H1 (cell line): Measurements from ENCODE around the gene NKAIN1. TPM values are rescaled to one million over a fixed set of nuclear protein-coding genes. Genes with fewer than 3 reads are reported as not detected.

ENCODE experiments used
- CTCF ChIA-PET: fragments of 300-600 bp; sonication (Branson Sonifier 250); formaldehyde crosslinking; loops from one replicate; lab custom pipeline; 2021; ENCODE audit not compliant: partially characterized antibody; lab: Charles Lee
- POLR2A ChIA-PET: fragments of 300-600 bp; sonication (Branson Sonifier 250); formaldehyde crosslinking; loops from one replicate; lab custom pipeline; 2021; ENCODE audit warnings: inconsistent platforms; ENCODE audit not compliant: partially characterized antibody; lab: Charles Lee
- DNase-seq, 2 experiments: peaks; one replicate each; pipeline versions ENCODE4 v3.0.0 to v3.0.0-alpha.2; 2010 to 2022; ENCODE audit warnings: low spot score in 2 of 2, low read depth in 1 of 2, mixed read lengths in 1 of 2
- FAIRE-seq: peaks from 2 replicates; lab custom pipeline; 2011; peaks lifted over from hg19 to GRCh38; lab: Jason Lieb, UNC
- H2AFZ ChIP-seq: 2 replicates; pipeline ENCODE4 v1.8.1; 2012; ENCODE audit warnings: low read length, inconsistent platforms
- H2AK5ac ChIP-seq: 2 replicates; pipeline ENCODE4 v1.6.1; 2013; ENCODE audit warnings: low read depth, low read length
- H2BK120ac ChIP-seq: replicated peaks from 2 replicates; pipeline ENCODE3; 2013; ENCODE audit warnings: low read depth, low read length, inconsistent platforms
- H2BK12ac ChIP-seq: 2 replicates; pipeline ENCODE4 v1.6.1; 2013; ENCODE audit warnings: low read depth, low read length
- H2BK15ac ChIP-seq: 2 replicates; pipeline ENCODE4 v1.6.1; 2013; ENCODE audit warnings: low read length
- H2BK20ac ChIP-seq: 2 replicates; pipeline ENCODE4 v1.6.1; 2013; ENCODE audit warnings: low read length
- H2BK5ac ChIP-seq: 2 replicates; pipeline ENCODE4 v1.6.1; 2013; ENCODE audit warnings: low read depth, low read length
- H3K14ac ChIP-seq: 2 replicates; pipeline ENCODE4 v1.6.1; 2013; ENCODE audit warnings: inconsistent platforms; ENCODE audit not compliant: insufficient read length
- H3K18ac ChIP-seq: 2 replicates; pipeline ENCODE4 v1.6.1; 2013; ENCODE audit warnings: low read length; ENCODE audit errors: extremely low read depth
- H3K23ac ChIP-seq: 2 replicates; pipeline ENCODE4 v1.6.1; 2013; ENCODE audit warnings: inconsistent platforms; ENCODE audit not compliant: insufficient read length
- H3K23me2 ChIP-seq: 2 replicates; pipeline ENCODE4 v1.6.1; 2013; ENCODE audit warnings: low read depth, low read length
- H3K27ac ChIP-seq: 2 replicates; pipeline ENCODE4 v1.6.1; 2011; ENCODE audit warnings: low read depth, low read length, inconsistent platforms
- H3K27me3 ChIP-seq, 4 experiments: replicated peaks in 1 of 4; 1 replicate in 1 of 4; 2 replicates in 3 of 4; pipeline versions ENCODE4 v1.6.1 to v1.8.1; 2011 to 2013; ENCODE audit warnings: low read length in 3 of 4, mild to moderate bottlenecking in 3 of 4, inconsistent platforms in 2 of 4, mixed read lengths in 2 of 4, moderate library complexity in 1 of 4; ENCODE audit not compliant: control insufficient read depth in 3 of 4, insufficient read depth in 3 of 4; ENCODE audit errors: extremely low read depth in 1 of 4
- H3K36me3 ChIP-seq, 4 experiments: 2 replicates each; pipeline versions ENCODE4 v1.6.1 to v1.8.1; 2011 to 2013; ENCODE audit warnings: mild to moderate bottlenecking in 4 of 4, low read length in 3 of 4, moderate library complexity in 2 of 4, control low read depth in 1 of 4, inconsistent platforms in 1 of 4; ENCODE audit not compliant: insufficient read depth in 4 of 4, control insufficient read depth in 2 of 4
- H3K4ac ChIP-seq: replicated peaks from 2 replicates; pipeline ENCODE3; 2013; ENCODE audit warnings: low read length, low read depth, mixed read lengths, inconsistent platforms; ENCODE audit not compliant: insufficient read length
- H3K4me1 ChIP-seq, 4 experiments: replicated peaks in 1 of 4; 1 replicate in 1 of 4; 2 replicates in 3 of 4; pipeline versions ENCODE4 v1.6.1 to v1.8.1; 2011 to 2013; ENCODE audit warnings: low read length in 3 of 4, inconsistent platforms in 2 of 4, mixed read lengths in 1 of 4; ENCODE audit not compliant: insufficient read depth in 4 of 4, control insufficient read depth in 3 of 4
- H3K4me2 ChIP-seq, 2 experiments: 2 replicates each; pipeline versions ENCODE4 v1.6.1 to v1.8.1; 2011 to 2013; ENCODE audit warnings: low read depth in 2 of 2, low read length in 2 of 2, control low read depth in 1 of 2, inconsistent platforms in 1 of 2, mild to moderate bottlenecking in 1 of 2; ENCODE audit not compliant: insufficient read depth in 1 of 2
- H3K4me3 ChIP-seq, 4 experiments: fragments of 200-600, 300-600 bp in 1 of 4; sonication (generic), shearing (Covaris generic), sonication (Bioruptor Twin) in 1 of 4; 2 replicates each; pipeline versions ENCODE4 v1.5.1 to v1.8.1; 2011 to 2016; ENCODE audit warnings: low read length in 4 of 4, low read depth in 3 of 4, control low read depth in 2 of 4, inconsistent platforms in 2 of 4, mild to moderate bottlenecking in 2 of 4, mixed read lengths in 1 of 4, moderate library complexity in 1 of 4; ENCODE audit not compliant: insufficient read depth in 2 of 4; ENCODE audit errors: extremely low read depth in 1 of 4
- H3K56ac ChIP-seq: replicated peaks from 2 replicates; pipeline ENCODE3; 2013; ENCODE audit warnings: low read depth, mild to moderate bottlenecking, mixed read lengths, low read length, inconsistent platforms; ENCODE audit not compliant: insufficient read length
- H3K79me1 ChIP-seq: 2 replicates; pipeline ENCODE4 v1.6.1; 2013; ENCODE audit warnings: low read depth, low read length, control low read depth
- H3K79me2 ChIP-seq, 2 experiments: 2 replicates each; pipeline versions ENCODE4 v1.6.1 to v1.8.1; 2012 to 2013; ENCODE audit warnings: low read length in 2 of 2, mild to moderate bottlenecking in 2 of 2, inconsistent platforms in 1 of 2; ENCODE audit not compliant: insufficient read depth in 2 of 2, control insufficient read depth in 1 of 2
- H3K9ac ChIP-seq, 4 experiments: replicated peaks in 1 of 4; 1 replicate in 1 of 4; 2 replicates in 3 of 4; pipeline versions ENCODE4 v1.6.1 to v1.8.1; 2011 to 2013; ENCODE audit warnings: low read depth in 3 of 4, low read length in 3 of 4, control low read depth in 2 of 4, mild to moderate bottlenecking in 2 of 4, moderate library complexity in 2 of 4, inconsistent platforms in 1 of 4; ENCODE audit errors: extremely low read depth in 1 of 4
- H3K9me3 ChIP-seq, 2 experiments: 2 replicates each; pipeline versions ENCODE4 v1.6.1 to v1.8.1; 2012 to 2013; ENCODE audit warnings: mild to moderate bottlenecking in 2 of 2, moderate library complexity in 2 of 2, control low read depth in 1 of 2, inconsistent platforms in 1 of 2, low read depth in 1 of 2, low read length in 1 of 2, mixed read lengths in 1 of 2; ENCODE audit not compliant: insufficient read depth in 2 of 2
- H4K20me1 ChIP-seq, 2 experiments: replicated peaks in 1 of 2; 2 replicates each; pipeline versions ENCODE3 to v1.8.1; 2011 to 2013; ENCODE audit warnings: inconsistent platforms in 2 of 2, low read length in 2 of 2, mild to moderate bottlenecking in 1 of 2; ENCODE audit not compliant: insufficient read depth in 2 of 2, control insufficient read depth in 1 of 2
- H4K5ac ChIP-seq: 2 replicates; pipeline ENCODE4 v1.6.1; 2013; ENCODE audit warnings: low read length, low read depth, mixed read lengths, inconsistent platforms; ENCODE audit not compliant: insufficient read length
- H4K8ac ChIP-seq: 2 replicates; pipeline ENCODE4 v1.8.0; 2013; ENCODE audit warnings: mild to moderate bottlenecking, moderate library complexity, low read length, inconsistent platforms; ENCODE audit not compliant: insufficient read depth; ENCODE audit errors: extremely low read depth
- H4K91ac ChIP-seq: replicated peaks from 2 replicates; pipeline ENCODE3; 2013; ENCODE audit warnings: low read length, mixed read lengths, inconsistent platforms; ENCODE audit not compliant: insufficient read length
- JUN ChIP-seq: IDR thresholded peaks from 2 replicates; pipeline ENCODE4 v1.6.1; 2011; ENCODE audit warnings: low read depth, mild to moderate bottlenecking, improper control_type of control experiment, low read length
- JUND ChIP-seq: IDR thresholded peaks from 2 replicates; pipeline ENCODE4 v1.6.1; 2011; ENCODE audit warnings: mild to moderate bottlenecking, improper control_type of control experiment, low read length
- KDM1A ChIP-seq: fragments of 200-600, 300-600 bp; sonication (generic); IDR thresholded peaks from 2 replicates; pipeline ENCODE4 v1.7.1; 2016; ENCODE audit warnings: mild to moderate bottlenecking, low read length, borderline replicate concordance
- ZNF274 ChIP-seq: IDR thresholded peaks from 2 replicates; pipeline ENCODE4 v1.7.0; 2012; ENCODE audit warnings: low read length, borderline replicate concordance; ENCODE audit errors: extremely low read depth
- WGBS, 2 experiments: shearing (Covaris generic) in 1 of 2; methylation state at CpG; one replicate each; pipeline versions ENCODE4 v1.1.6 to v1.1.7; 2013 to 2015; ENCODE audit warnings: low lambda C conversion rate in 2 of 2, mixed read lengths in 2 of 2, inconsistent platforms in 1 of 2, low coverage in 1 of 2, missing lambda C conversion rate in 1 of 2; ENCODE audit not compliant: insufficient replicate concordance in 2 of 2, insufficient coverage in 1 of 2, insufficient read length in 1 of 2; ENCODE audit errors: extremely low coverage in 1 of 2, missing lambda C conversion rate in 1 of 2; 5-methylcytosine and 5-hydroxymethylcytosine counted together
- polyA plus RNA-seq, 7 experiments: library from polyadenylated mRNA; depleted of rRNA in 3 of 7; stranded (reverse) in 5 of 7; unstranded in 2 of 7; fragments of >200 nt in 5 of 7; fragments of 200-250 nt in 2 of 7; gene quantifications; 1 replicate in 5 of 7; 2 replicates in 1 of 7; 4 replicates in 1 of 7; pipeline versions ENCODE4 v1.2.1 to v1.2.3, GENCODE V29; 2011 to 2013; ENCODE audit warnings: missing spikeins in 2 of 7, mixed read lengths in 2 of 7
- total RNA-seq: library from RNA; stranded (reverse); fragmentation: NEBNext Ultra II Directional; extraction: Animal tissue kit (Norgen Biotek cat#: 25700); gene quantifications from 2 replicates; pipeline ENCODE4 v1.2.1, GENCODE V29; 2021

The NKAIN1 gene
- total and polyA plus RNA-seq, 2 of the 8 experiments (the other 6 are each of a cell fraction or from before 2014, with no cell fraction given) = 59.3 to 66.9 TPM

- WGBS, 2 experiments = 92% methylated on average over 4 of the region's 4 CpGs; no CpG with 5 or more reads in 1 of the 2 experiments
- H3K27ac ChIP-seq = no peak overlapping the region
- H3K9me3 ChIP-seq = no peaks in the 10 kb centered on the region
- H3K36me3 ChIP-seq = peaks cover 33 to 95% (median 62%) of the 10 kb centered on the region in 4 experiments
- H2AFZ ChIP-seq = no peak overlapping the region
- TF ChIP-seq ZNF274 = no peak
- no peak for TF ChIP-seq KDM1A
- no peak for TF ChIP-seq JUND
- TF ChIP-seq JUN = no peak
- TF ChIP-seq, all 59 proteins: peak for 0
- no peaks in the 10 kb centered on the region; the same call in none of the 2 replicates for H3K79me1 ChIP-seq
- H4K5ac ChIP-seq = no peak overlapping the region
- no peak overlapping the region for H4K91ac ChIP-seq
- no peaks in the 10 kb centered on the region for H3K4me1 ChIP-seq
- H3K79me2 ChIP-seq = peaks cover 0 to 11% of the 10 kb centered on the region in 2 experiments; a peak in 1 of 4 replicates
- H3K23ac ChIP-seq = no peak overlapping the region
- no peak overlapping the region for H2BK120ac ChIP-seq
- no peak overlapping the region for H4K8ac ChIP-seq
- H3K18ac ChIP-seq = no peak overlapping the region
- H3K4ac ChIP-seq = no peak overlapping the region
- ChIA-PET CTCF (interaction anchor here (0.7 kb wide), 1 partner anchor 23 kb away, joined by 3 read pairs; no protein-coding TSS in a partner anchor), POLR2A (interaction anchor here (1.4 to 4.8 kb wide), 3 partner anchors 9 to 25 kb away, joined by 3 to 45 read pairs (median 4); no protein-coding TSS in a partner anchor)
- DNase-seq (no peak), FAIRE-seq (no peak)
- no peak overlapping the region; a peak in 1 of 7 replicates for H3K9ac ChIP-seq
- no peak overlapping the region for H2BK20ac ChIP-seq
- H3K56ac ChIP-seq = no peak overlapping the region
- no peak overlapping the region for H3K4me2 ChIP-seq
- no peak overlapping the region for H3K4me3 ChIP-seq
- H2AK5ac ChIP-seq = no peak overlapping the region
- H3K23me2 ChIP-seq = no peaks in the 10 kb centered on the region
- no peak overlapping the region for H2BK12ac ChIP-seq
- H4K20me1 ChIP-seq = peaks cover 0 to 6% of the 10 kb centered on the region in 2 experiments
- H3K14ac ChIP-seq = no peak overlapping the region
- H2BK5ac ChIP-seq = no peak overlapping the region
- no peaks in the 10 kb centered on the region for H3K27me3 ChIP-seq
- H2BK15ac ChIP-seq = no peak overlapping the region
These were observed 49.3 kb upstream of the NKAIN1 start for GRCh38 chr1:31289021-31289420.
